Transverse colon (tissue), 4 donors: ENCODE results near the gene BRSK2. TPM values are rescaled to one million over a fixed set of nuclear protein-coding genes. Genes with fewer than 3 reads are reported as not detected.

ENCODE experiments used
- DNase-seq: peaks from one replicate; pipeline ENCODE4 v3.0.0-alpha.2; 2019
- H3K27ac ChIP-seq, 4 donors: fragments of 200-600 bp; sonication (generic); 2 replicates each; pipeline ENCODE4 v1.5.1; 2016 to 2018; ENCODE audit warnings: inconsistent platforms in 4 of 4
- H3K27me3 ChIP-seq: fragments of 200-600 bp; sonication (generic); 2 replicates; pipeline ENCODE4 v1.5.1; 2017; ENCODE audit warnings: inconsistent platforms
- H3K36me3 ChIP-seq, 4 donors: fragments of 200-600 bp; sonication (generic); 2 replicates each; pipeline ENCODE4 v1.5.1; 2017 to 2019; ENCODE audit warnings: inconsistent platforms in 4 of 4
- H3K4me1 ChIP-seq, 4 donors: fragments of 200-600 bp; sonication (generic); 2 replicates each; pipeline ENCODE4 v1.5.1; 2017 to 2020; ENCODE audit warnings: inconsistent platforms in 4 of 4
- H3K4me3 ChIP-seq, 4 donors: fragments of 200-600 bp; sonication (generic); 1 replicate in 1 of 4; 2 replicates in 3 of 4; pipeline versions ENCODE4 v1.5.1 to v1.6.1; 2017 to 2019; ENCODE audit warnings: inconsistent platforms in 4 of 4
- H3K9me3 ChIP-seq, 2 donors: fragments of 200-600 bp; sonication (generic); 2 replicates each; pipeline ENCODE4 v1.5.1; 2017 to 2019; ENCODE audit warnings: inconsistent platforms in 2 of 2
- CTCF ChIP-seq, 5 experiments: fragments of 200-600 bp in 3 of 5; fragments of 450-650 bp in 2 of 5; sonication (generic) in 3 of 5; IDR thresholded peaks; 1 replicate in 2 of 5; 2 replicates in 3 of 5; pipeline ENCODE4 v1.5.1; 2016 to 2017; ENCODE audit warnings: antibody characterized with exemption in 5 of 5, inconsistent platforms in 3 of 5, mild to moderate bottlenecking in 2 of 5, moderate library complexity in 1 of 5
- EP300 ChIP-seq: sonication (generic); formaldehyde crosslinking; IDR thresholded peaks from one replicate; pipeline ENCODE4 v1.6.1; 2017; ENCODE audit warnings: antibody characterized with exemption, low read depth
- POLR2A ChIP-seq: fragments of 450-650 bp; IDR thresholded peaks from one replicate; pipeline ENCODE4 v1.6.1; 2016; ENCODE audit warnings: antibody characterized with exemption, mild to moderate bottlenecking, moderate library complexity
- POLR2AphosphoS5 ChIP-seq, 3 donors: sonication (generic); formaldehyde crosslinking; IDR thresholded peaks; one replicate each; pipeline ENCODE4 v1.6.1; 2016; ENCODE audit warnings: antibody characterized with exemption in 3 of 3
- WGBS, 2 donors: methylation state at CpG; one replicate each; pipeline ENCODE4 v1.1.5; 2018; ENCODE audit warnings: low coverage in 1 of 2; 5-methylcytosine and 5-hydroxymethylcytosine counted together
- in situ Hi-C, 4 donors: fragments of 200-750 bp; cut with MboI; loops; one replicate each; pipeline versions ENCODE4 v1.15.0 to v1.15.1; 2017; ENCODE audit warnings: low sequenced_read_pairs in 3 of 4, low pct_ligation_motif_present in 1 of 4, low pct_unique_long_range_greater_than_20kb in 1 of 4
- intact Hi-C: fragments of 100-400 bp; cut with DNase I; formaldehyde crosslinking; loops from one replicate; pipeline ENCODE4 v1.15.1; 2023; ENCODE audit warnings: low total_unique reads
- total RNA-seq, 4 donors: library from RNA; depleted of rRNA; stranded (reverse); fragments of >200 nt; gene quantifications; one replicate each; pipeline ENCODE4 v1.1.0, GENCODE V29; 2016

The BRSK2 gene
- total RNA-seq, 4 donors from 2014 or later: 0.14 to 1.8 (median 0.95) TPM; not detected in 1

- Histone ChIP-seq H3K4me3 (no peak overlapping the region), H3K9me3 (no peaks in the 10 kb centered on the region), H3K27me3 (no peaks in the 10 kb centered on the region), H3K36me3 (no peaks in the 10 kb centered on the region), H3K27ac (no peak overlapping the region), H3K4me1 (peaks cover 8 to 29% (median 19%) of the 10 kb centered on the region in 4 donors)
- WGBS, 2 donors: 94% methylated on average over 14 of the region's 14 CpGs; no CpG with 5 or more reads in 1 of the 2 donors
- DNase-seq: no peak
- intact Hi-C loops (no loop called here), in situ Hi-C loops (loop anchor here in 3 of 4 donors (25.0 kb wide), 3 partner anchors 213 to 613 kb away; partner anchors contain the start of gene MUC5B (in 2 of the 3))
- TF ChIP-seq POLR2AphosphoS5 (IDR thresholded peaks at IDR 0.05): no peak
- TF ChIP-seq CTCF (IDR thresholded peaks at IDR 0.05): no peak
- TF ChIP-seq POLR2A: no peak
- TF ChIP-seq EP300: no peak
These were observed 110.2 kb downstream of the BRSK2 start for GRCh38 chr11:1499899-1500298.

- 91 to 92% methylated on average over 12 to 28 of the region's 28 CpGs for WGBS, 2 donors
- H3K36me3 ChIP-seq: no peaks in the 10 kb centered on the region
- H3K9me3 ChIP-seq: no peaks in the 10 kb centered on the region
- H3K4me1 ChIP-seq: peaks cover 8 to 29% (median 19%) of the 10 kb centered on the region in 4 donors
- in situ Hi-C loops (loop anchor here in 3 of 4 donors (25.0 kb wide), 3 partner anchors 213 to 613 kb away; partner anchors contain the start of gene MUC5B (in 2 of the 3)), intact Hi-C loops (no loop called here)
- no peak for DNase-seq
- TF ChIP-seq POLR2AphosphoS5 (IDR thresholded peaks at IDR 0.05): no peak
- TF ChIP-seq CTCF (IDR thresholded peaks at IDR 0.05): no peak
- TF ChIP-seq POLR2A: no peak
- TF ChIP-seq EP300: no peak
- no peaks in the 10 kb centered on the region for H3K27me3 ChIP-seq
- no peak overlapping the region for H3K27ac ChIP-seq
- no peak overlapping the region for H3K4me3 ChIP-seq
These were observed 111.0 kb downstream of the BRSK2 start for GRCh38 chr11:1500466-1501420.

- in situ Hi-C loops (loop anchor here in 3 of 4 donors (25.0 kb wide), 3 partner anchors 214 to 614 kb away; partner anchors contain the start of gene MUC5B (in 2 of the 3)), intact Hi-C loops (no loop called here)
- H3K9me3 ChIP-seq: no peaks in the 10 kb centered on the region
- H3K4me1 ChIP-seq: peaks cover 10 to 25% (median 17%) of the 10 kb centered on the region in 4 donors
- no peak for TF ChIP-seq CTCF (IDR thresholded peaks at IDR 0.05)
- TF ChIP-seq EP300: no peak
- TF ChIP-seq POLR2A: no peak
- TF ChIP-seq POLR2AphosphoS5 (IDR thresholded peaks at IDR 0.05): no peak
- no peaks in the 10 kb centered on the region for H3K27me3 ChIP-seq
- no peak overlapping the region for H3K27ac ChIP-seq
- H3K4me3 ChIP-seq: no peak overlapping the region
- 83 to 90% methylated on average over 4 to 19 of the region's 25 CpGs for WGBS, 2 donors
- DNase-seq: no peak
- no peaks in the 10 kb centered on the region for H3K36me3 ChIP-seq
These were observed 111.9 kb downstream of the BRSK2 start for GRCh38 chr11:1501421-1502167.
